NOMO-1 treated with DMSO at 0.1 percent for 48 hours (cell line): Measurements from ENCODE around the gene SOX8.
"Not testable (repeated sequence)": the region's sequence is repeated elsewhere in the genome, so short reads cannot be mapped to it uniquely, and the experiment has no call there.

Experiments used
- DNase-seq: peaks from one replicate; lab custom pipeline; 2025; ENCODE audit not compliant: unreplicated experiment; lab: John Stamatoyannopoulos, UW

The SOX8 gene

GRCh38 chr16:1021553-1022160 is 40.1 kb downstream of the SOX8 start:
- DNase-seq, result no peak

GRCh38 chr16:1022466-1022865 is 40.9 kb downstream of the SOX8 start:
- DNase-seq, result no peak

- DNase-seq, result no peak
These were observed 42.6 kb downstream of the SOX8 start for GRCh38 chr16:1024138-1024537.

GRCh38 chr16:1025183-1025809 is 43.7 kb downstream of the SOX8 start:
- not testable (repeated sequence) for DNase-seq

GRCh38 chr16:1026057-1026783 is 44.6 kb downstream of the SOX8 start:
- no peak for DNase-seq

GRCh38 chr16:1026784-1027500 is 45.4 kb downstream of the SOX8 start:
- DNase-seq, result no peak

GRCh38 chr16:1027501-1027815 is 45.9 kb downstream of the SOX8 start:
- no peak for DNase-seq

- no peak for DNase-seq
These were observed 46.5 kb downstream of the SOX8 start for GRCh38 chr16:1028056-1028455.

- DNase-seq, result no peak
These were observed 47.1 kb downstream of the SOX8 start for GRCh38 chr16:1028524-1029258.

GRCh38 chr16:1029259-1029545 is 47.6 kb downstream of the SOX8 start:
- no peak for DNase-seq

- DNase-seq, result no peak
These were observed 48.9 kb downstream of the SOX8 start for GRCh38 chr16:1030473-1030901.

GRCh38 chr16:1031666-1032065 is 50.1 kb downstream of the SOX8 start:
- DNase-seq, result no peak

GRCh38 chr16:1032607-1033006 is 51.0 kb downstream of the SOX8 start:
- no peak for DNase-seq

- DNase-seq, result no peak
These were observed 51.6 kb downstream of the SOX8 start for GRCh38 chr16:1033128-1033679.

- no peak for DNase-seq
These were observed 52.9 kb downstream of the SOX8 start for GRCh38 chr16:1034230-1035065.

GRCh38 chr16:1035066-1035415 is 53.5 kb downstream of the SOX8 start:
- no peak for DNase-seq

GRCh38 chr16:1036166-1036565 is 54.6 kb downstream of the SOX8 start:
- DNase-seq, result no peak
